ENCODE results near the gene FAM240B.
A peak's percentile ranks its signal among the peaks of the same experiment; 100 is the strongest.

FAM240B gene

GRCh38 chr9:38720083-38720745 lies at the start of gene FAM240B:
FAM240B (minus strand) TSS chr9:38720133; CDS start chr9:38703999, 16,134 bp downstream.
- no peak for DNase-seq

GRCh38 chr9:38768351-38768761 lies 48.4 kb upstream of the FAM240B start:
- no peak for DNase-seq

- no peak for DNase-seq
Observed at GRCh38 chr9:38765101-38765500, 45.2 kb upstream of the FAM240B start.

- no peak for DNase-seq
Observed at GRCh38 chr9:38761999-38762398, 42.1 kb upstream of the FAM240B start.

GRCh38 chr9:38761339-38761738 lies 41.4 kb upstream of the FAM240B start:
- no peak for DNase-seq

GRCh38 chr9:38756702-38757101 lies 36.8 kb upstream of the FAM240B start:
- no peak for DNase-seq

GRCh38 chr9:38747941-38748340 lies 28.0 kb upstream of the FAM240B start:
- DNase-seq: no peak

GRCh38 chr9:38747067-38747466 lies 27.1 kb upstream of the FAM240B start:
- no peak for DNase-seq

GRCh38 chr9:38746303-38746702 lies 26.4 kb upstream of the FAM240B start:
- DNase-seq: no peak

GRCh38 chr9:38744484-38744883 lies 24.6 kb upstream of the FAM240B start:
- DNase-seq: no peak

- DNase-seq: no peak
Observed at GRCh38 chr9:38737246-38737645, 17.3 kb upstream of the FAM240B start.

- DNase-seq: no peak
Observed at GRCh38 chr9:38734831-38735230, 14.9 kb upstream of the FAM240B start.

- DNase-seq: no peak
Observed at GRCh38 chr9:38733503-38733902, 13.6 kb upstream of the FAM240B start.

GRCh38 chr9:38732885-38733284 lies 13.0 kb upstream of the FAM240B start:
- DNase-seq: no peak

- DNase-seq: peak; percentile 55 to 56
Observed at GRCh38 chr9:38727497-38728001, 7.6 kb upstream of the FAM240B start.

- DNase-seq: no peak
Observed at GRCh38 chr9:38724754-38725153, 4.8 kb upstream of the FAM240B start.

GRCh38 chr9:38718148-38718547 lies 1.8 kb downstream of the FAM240B start:
- DNase-seq: no peak

- DNase-seq: no peak
Observed at GRCh38 chr9:38715684-38716083, 4.2 kb downstream of the FAM240B start.

GRCh38 chr9:38713426-38713825 lies 6.5 kb downstream of the FAM240B start:
- no peak for DNase-seq

- no peak for DNase-seq
Observed at GRCh38 chr9:38708759-38709158, 11.2 kb downstream of the FAM240B start.

- DNase-seq: no peak
Observed at GRCh38 chr9:38707885-38708637, 11.9 kb downstream of the FAM240B start.

- no peak for DNase-seq
Observed at GRCh38 chr9:38706493-38706892, 13.4 kb downstream of the FAM240B start.

GRCh38 chr9:38705917-38706316 lies 14.0 kb downstream of the FAM240B start:
- no peak for DNase-seq

- no peak for DNase-seq
Observed at GRCh38 chr9:38700695-38701094, 19.2 kb downstream of the FAM240B start.

All from Kasumi-1 (cell line).